Astrocyte of the cerebellum (primary cell): ENCODE results near the gene UPF2.

Source experiments
- DNase-seq: peaks from one replicate; pipeline ENCODE4 v3.0.0-alpha.2; 2011; ENCODE audit warnings: low read depth
- H3K4me3 ChIP-seq: 2 replicates; pipeline ENCODE4 v1.5.1; 2011; ENCODE audit warnings: mild to moderate bottlenecking, low read depth, low read length, moderate library complexity
- in situ Hi-C: cut with HindIII; loops from 2 replicates; pipeline ENCODE4 v1.10.0; 2017; ENCODE audit warnings: low sequenced_read_pairs
- TF ChIP-seq, protein P1 (sequence below): IDR thresholded peaks from 2 replicates; pipeline ENCODE4 v1.5.1; 2012; ENCODE audit warnings: low read length, low read depth, moderate library complexity, mild to moderate bottlenecking; ENCODE audit errors: missing control alignments

UPF2 gene

DNA sequence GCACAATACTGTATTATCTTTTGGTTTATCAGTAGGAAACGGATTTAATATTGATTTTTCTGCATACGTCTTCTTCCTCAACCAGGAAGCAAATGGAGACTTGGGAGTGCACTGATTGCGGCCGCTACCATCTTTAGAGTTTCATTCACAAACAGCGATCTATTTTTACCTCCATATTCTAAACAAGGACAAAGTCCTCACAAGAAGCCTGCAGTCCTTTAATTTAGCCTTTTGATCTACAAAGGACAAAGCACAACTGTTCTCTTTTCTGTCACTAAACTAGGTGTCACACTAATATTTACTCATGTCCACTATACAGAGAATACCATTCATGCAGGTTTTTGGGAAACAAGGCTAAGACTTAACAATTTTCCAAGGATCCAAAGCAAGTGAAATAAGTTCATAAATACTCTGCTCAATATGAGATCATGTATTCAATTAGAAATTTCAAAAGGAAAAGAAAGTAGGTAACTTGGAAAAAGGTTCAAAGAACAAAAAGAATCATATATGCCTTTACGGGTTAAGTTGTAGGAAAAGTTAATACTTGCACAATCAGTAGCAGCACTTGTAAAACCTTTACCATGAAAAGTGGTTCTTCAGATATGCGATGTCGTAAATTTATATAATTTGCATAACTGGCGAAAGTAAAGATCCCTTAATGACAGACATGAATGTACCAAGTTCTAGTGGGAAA is 92.1 kb downstream of the UPF2 start:
- DNase-seq = no peak
- no peak overlapping the region for H3K4me3 ChIP-seq
- TF ChIP-seq, protein P1, sequence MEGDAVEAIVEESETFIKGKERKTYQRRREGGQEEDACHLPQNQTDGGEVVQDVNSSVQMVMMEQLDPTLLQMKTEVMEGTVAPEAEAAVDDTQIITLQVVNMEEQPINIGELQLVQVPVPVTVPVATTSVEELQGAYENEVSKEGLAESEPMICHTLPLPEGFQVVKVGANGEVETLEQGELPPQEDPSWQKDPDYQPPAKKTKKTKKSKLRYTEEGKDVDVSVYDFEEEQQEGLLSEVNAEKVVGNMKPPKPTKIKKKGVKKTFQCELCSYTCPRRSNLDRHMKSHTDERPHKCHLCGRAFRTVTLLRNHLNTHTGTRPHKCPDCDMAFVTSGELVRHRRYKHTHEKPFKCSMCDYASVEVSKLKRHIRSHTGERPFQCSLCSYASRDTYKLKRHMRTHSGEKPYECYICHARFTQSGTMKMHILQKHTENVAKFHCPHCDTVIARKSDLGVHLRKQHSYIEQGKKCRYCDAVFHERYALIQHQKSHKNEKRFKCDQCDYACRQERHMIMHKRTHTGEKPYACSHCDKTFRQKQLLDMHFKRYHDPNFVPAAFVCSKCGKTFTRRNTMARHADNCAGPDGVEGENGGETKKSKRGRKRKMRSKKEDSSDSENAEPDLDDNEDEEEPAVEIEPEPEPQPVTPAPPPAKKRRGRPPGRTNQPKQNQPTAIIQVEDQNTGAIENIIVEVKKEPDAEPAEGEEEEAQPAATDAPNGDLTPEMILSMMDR = no peak
- in situ Hi-C loops = no loop called here

GRCh38 chr10:11949152-11949551 is 93.5 kb downstream of the UPF2 start:
- TF ChIP-seq, protein P1 = no peak
- H3K4me3 ChIP-seq = no peak overlapping the region
- in situ Hi-C loops = no loop called here
- no peak for DNase-seq

DNA sequence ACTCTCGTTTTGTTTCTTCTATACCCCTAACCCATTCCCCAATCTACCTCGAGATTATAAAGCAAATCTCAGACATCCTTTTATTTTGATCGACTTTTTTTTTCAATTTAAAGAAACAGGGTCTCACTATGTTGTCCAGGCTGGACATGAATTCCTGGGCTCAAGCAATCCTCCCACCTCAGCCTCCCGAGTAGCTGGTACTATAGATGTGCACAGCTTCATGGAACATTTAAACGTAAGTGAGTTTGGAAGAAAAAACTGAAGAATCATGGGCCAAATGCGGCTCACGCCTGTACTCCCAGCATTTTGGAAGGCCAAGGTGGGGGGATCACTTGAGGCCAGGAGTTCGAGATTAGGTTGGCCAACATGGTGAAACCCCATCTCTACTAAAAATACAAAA is 96.0 kb downstream of the UPF2 start:
- in situ Hi-C loops = no loop called here
- H3K4me3 ChIP-seq = no peak overlapping the region
- DNase-seq = no peak
- TF ChIP-seq, protein P1 = no peak

DNA sequence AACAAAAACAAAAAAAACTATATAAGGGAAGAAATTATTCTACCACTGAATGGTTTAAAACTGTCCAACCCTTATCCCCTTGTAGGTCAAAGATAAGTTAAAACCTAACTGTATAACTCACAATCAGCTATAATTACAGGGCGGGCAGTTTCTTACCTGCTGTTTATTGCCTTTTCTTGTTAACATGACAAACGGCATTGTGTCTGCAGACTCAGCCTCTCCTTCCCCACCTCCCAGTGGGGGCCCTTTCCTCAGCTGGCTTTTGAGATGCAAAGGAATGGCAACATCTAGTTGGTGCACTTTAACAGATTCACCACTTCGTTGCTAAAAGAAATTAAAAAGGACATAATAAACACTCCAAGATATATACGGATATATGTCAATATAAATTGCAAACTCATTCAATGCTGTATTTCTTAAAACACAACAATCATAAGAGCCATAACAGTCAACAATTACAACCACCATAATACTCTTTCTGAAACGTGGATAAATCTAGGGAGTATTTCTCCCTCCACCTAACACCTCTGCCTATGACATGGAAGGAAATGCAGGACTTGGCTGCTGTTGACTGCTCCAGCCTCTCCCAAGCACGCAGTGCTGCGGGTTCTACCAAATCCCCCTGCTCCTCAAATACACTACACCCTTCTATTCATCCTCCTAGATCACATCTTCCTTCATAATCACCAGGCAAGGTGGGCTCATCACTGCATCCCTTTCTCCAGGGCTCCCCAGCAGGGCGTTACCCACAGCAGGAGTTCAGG is 106.0 kb downstream of the UPF2 start:
- H3K4me3 ChIP-seq = no peak overlapping the region
- no peak for DNase-seq
- in situ Hi-C loops = no loop called here
- TF ChIP-seq, protein P1 = no peak

- TF ChIP-seq, protein P1 = no peak
- no peak for DNase-seq
- in situ Hi-C loops = no loop called here
- no peak overlapping the region for H3K4me3 ChIP-seq
Observed at GRCh38 chr10:11934262-11934661, 108.3 kb downstream of the UPF2 start.

- TF ChIP-seq, protein P1 = no peak
- in situ Hi-C loops = no loop called here
- H3K4me3 ChIP-seq = no peak overlapping the region
- no peak for DNase-seq
Observed at GRCh38 chr10:11933577-11934223, 108.9 kb downstream of the UPF2 start.
